WTC11 (cell line): ENCODE data around the gene DCP1B. TPM values are rescaled to one million over a fixed set of nuclear protein-coding genes. Genes with fewer than 3 reads are reported as not detected.

Experiments used
- ATAC-seq: fragments of 200-7000 bp; cut with Tn5 transposase; 2 replicates; pipeline ENCODE4 v1.10.0; 2021; ENCODE audit warnings: mild to moderate bottlenecking, moderate library complexity
- CTCF ChIA-PET: fragments of 300-600 bp; sonication (Branson Sonifier 250); formaldehyde crosslinking; loops from one replicate; lab custom pipeline; 2021; ENCODE audit warnings: antibody characterized with exemption; lab: Charles Lee
- POLR2A ChIA-PET: fragments of 350-600 bp; sonication (Branson Sonifier 250); formaldehyde crosslinking; loops from one replicate; lab custom pipeline; 2021; ENCODE audit warnings: antibody characterized with exemption; lab: Charles Lee
- DNase-seq: peaks from one replicate; pipeline ENCODE4 v3.0.0; 2021; ENCODE audit warnings: low spot score
- H3K27ac Mint-ChIP-seq: 2 replicates; pipeline ENCODE4 v1.8.0; 2021; ENCODE audit warnings: mixed read lengths
- H3K27me3 Mint-ChIP-seq: 2 replicates; pipeline ENCODE4 v1.8.0; 2021; ENCODE audit warnings: low read depth, mild to moderate bottlenecking, moderate library complexity, mixed read lengths
- H3K36me3 Mint-ChIP-seq: 2 replicates; pipeline ENCODE4 v1.8.0; 2021; ENCODE audit warnings: mixed read lengths
- H3K4me1 Mint-ChIP-seq: 2 replicates; pipeline ENCODE4 v1.8.0; 2022; ENCODE audit warnings: mixed read lengths
- H3K4me3 Mint-ChIP-seq: 2 replicates; pipeline ENCODE4 v1.8.0; 2021; ENCODE audit warnings: mild to moderate bottlenecking, moderate library complexity, mixed read lengths
- H3K9me3 Mint-ChIP-seq: 2 replicates; pipeline ENCODE4 v1.8.0; 2021; ENCODE audit warnings: mixed read lengths
- ATF3 ChIP-seq: sonication (generic); formaldehyde crosslinking; conservative IDR thresholded peaks from 2 replicates; pipeline ENCODE4 v1.8.1; 2022; ENCODE audit warnings: mild to moderate bottlenecking, missing genetic modification reagents
- CBFB ChIP-seq: sonication (generic); formaldehyde crosslinking; IDR thresholded peaks from 2 replicates; pipeline ENCODE4 v1.8.1; 2022; ENCODE audit warnings: mild to moderate bottlenecking, low read depth, missing genetic modification reagents
- E2F5 ChIP-seq: sonication (generic); formaldehyde crosslinking; IDR thresholded peaks from 2 replicates; pipeline ENCODE4 v1.8.1; 2022; ENCODE audit warnings: mild to moderate bottlenecking, moderate library complexity, missing genetic modification reagents
- ELF4 ChIP-seq: sonication (generic); formaldehyde crosslinking; IDR thresholded peaks from 2 replicates; pipeline ENCODE4 v1.8.1; 2022; ENCODE audit warnings: low read depth, mild to moderate bottlenecking, moderate library complexity, missing genetic modification reagents
- ETV6 ChIP-seq: sonication (generic); formaldehyde crosslinking; IDR thresholded peaks from 2 replicates; pipeline ENCODE4 v1.8.1; 2022; ENCODE audit warnings: mild to moderate bottlenecking, missing genetic modification reagents
- KAT7 ChIP-seq: sonication (generic); formaldehyde crosslinking; IDR thresholded peaks from 2 replicates; pipeline ENCODE4 v1.8.1; 2023; ENCODE audit warnings: missing genetic modification reagents, mild to moderate bottlenecking, borderline replicate concordance
- MYBL2 ChIP-seq: sonication (generic); formaldehyde crosslinking; IDR thresholded peaks from 2 replicates; pipeline ENCODE4 v1.8.1; 2023; ENCODE audit warnings: mild to moderate bottlenecking, moderate library complexity, missing genetic modification reagents
- OVOL2 ChIP-seq: fragments of 250-450 bp; sonication (Bioruptor Pico); IDR thresholded peaks from 2 replicates; pipeline ENCODE4 v1.9.0; 2021; ENCODE audit warnings: mild to moderate bottlenecking, borderline replicate concordance
- RORB ChIP-seq: fragments of 250-450 bp; sonication (Bioruptor Pico); IDR thresholded peaks from 2 replicates; pipeline ENCODE4 v1.9.0; 2021; ENCODE audit warnings: mild to moderate bottlenecking
- STAT6 ChIP-seq: sonication (generic); formaldehyde crosslinking; conservative IDR thresholded peaks from 2 replicates; pipeline ENCODE4 v1.8.1; 2023; ENCODE audit warnings: mild to moderate bottlenecking, low read depth, missing genetic modification reagents, moderate library complexity
- TCF7 ChIP-seq: sonication (generic); formaldehyde crosslinking; IDR thresholded peaks from 2 replicates; pipeline ENCODE4 v1.8.0; 2022; ENCODE audit warnings: mild to moderate bottlenecking, low read depth, missing genetic modification reagents, moderate library complexity
- TEAD1 ChIP-seq: sonication (generic); formaldehyde crosslinking; IDR thresholded peaks from 2 replicates; pipeline ENCODE4 v1.8.0; 2022; ENCODE audit warnings: mild to moderate bottlenecking, missing genetic modification reagents
- TEAD4 ChIP-seq: sonication (generic); formaldehyde crosslinking; IDR thresholded peaks from 2 replicates; pipeline ENCODE4 v1.8.0; 2022; ENCODE audit warnings: mild to moderate bottlenecking, missing genetic modification reagents
- ZNF138 ChIP-seq: sonication (generic); formaldehyde crosslinking; conservative IDR thresholded peaks from 2 replicates; pipeline ENCODE4 v1.8.1; 2022; ENCODE audit warnings: mild to moderate bottlenecking, moderate library complexity, missing genetic modification reagents
- ZNF219 ChIP-seq: sonication (generic); formaldehyde crosslinking; IDR thresholded peaks from 2 replicates; pipeline ENCODE4 v1.8.0; 2023; ENCODE audit warnings: missing genetic modification reagents, mild to moderate bottlenecking, borderline replicate concordance
- ZNF423 ChIP-seq: fragments of 250-450 bp; sonication (Bioruptor Pico); IDR thresholded peaks from 2 replicates; pipeline ENCODE4 v2.1.2; 2022; ENCODE audit warnings: mild to moderate bottlenecking, moderate library complexity
- total RNA-seq: library from RNA; stranded (reverse); gene quantifications from 3 replicates; pipeline ENCODE4 v1.2.3, GENCODE V29; 2021
- TF ChIP-seq, protein P1 (sequence below): fragments of 250-450 bp; sonication (Bioruptor Pico); IDR thresholded peaks from 2 replicates; pipeline ENCODE4 v1.9.0; 2021; ENCODE audit warnings: moderate library complexity, mild to moderate bottlenecking, inconsistent platforms, borderline replicate concordance
- TF ChIP-seq, protein P2 (sequence below): sonication (generic); formaldehyde crosslinking; IDR thresholded peaks from 2 replicates; pipeline ENCODE4 v1.8.1; 2023; ENCODE audit warnings: mild to moderate bottlenecking, missing genetic modification reagents, borderline replicate concordance
- TF ChIP-seq, protein P3 (sequence below): fragments of 250-450 bp; sonication (Bioruptor Pico); IDR thresholded peaks from 2 replicates; pipeline ENCODE4 v2.1.2; 2022; ENCODE audit warnings: mild to moderate bottlenecking, moderate library complexity
- TF ChIP-seq, protein P4 (sequence below): fragments of 250-450 bp; sonication (Bioruptor Pico); IDR thresholded peaks from 2 replicates; pipeline ENCODE4 v1.9.0; 2021; ENCODE audit warnings: mild to moderate bottlenecking
- TF ChIP-seq, protein P5 (sequence below): sonication (generic); formaldehyde crosslinking; IDR thresholded peaks from 2 replicates; pipeline ENCODE4 v1.8.1; 2023; ENCODE audit warnings: mild to moderate bottlenecking, missing genetic modification reagents, moderate library complexity

DCP1B gene
- total RNA-seq, 1 experiment from 2014 or later, result 25.1 TPM

DNA sequence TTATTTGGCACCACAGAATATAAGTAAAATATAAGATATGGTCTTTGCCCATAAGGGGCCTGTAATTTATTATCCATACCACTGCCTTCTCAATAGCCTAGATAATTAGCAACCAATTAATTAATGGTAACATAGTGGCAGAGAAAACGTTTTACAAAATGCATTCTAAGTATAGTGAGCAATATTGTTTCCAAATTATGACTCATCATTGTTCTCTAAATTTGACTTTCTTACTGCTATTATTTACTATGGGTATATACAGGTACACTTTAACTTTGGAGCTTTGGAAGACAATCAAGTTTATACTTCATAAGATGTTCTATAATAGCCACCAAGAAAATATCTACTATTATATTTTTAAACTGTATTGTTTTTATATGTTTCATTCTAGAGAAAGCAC is 26.7 kb downstream of the DCP1B start:
- POLR2A ChIA-PET, result no interaction called here
- TF ChIP-seq CBFB (no peak), KAT7 (CRISPR knock-in tag) (no peak), RORB (no peak), TCF7 (CRISPR knock-in tag) (no peak), MYBL2 (CRISPR knock-in tag) (no peak), ZNF219 (CRISPR knock-in tag) (no peak), OVOL2 (CRISPR knock-in tag) (no peak)
- TF ChIP-seq, protein P1, sequence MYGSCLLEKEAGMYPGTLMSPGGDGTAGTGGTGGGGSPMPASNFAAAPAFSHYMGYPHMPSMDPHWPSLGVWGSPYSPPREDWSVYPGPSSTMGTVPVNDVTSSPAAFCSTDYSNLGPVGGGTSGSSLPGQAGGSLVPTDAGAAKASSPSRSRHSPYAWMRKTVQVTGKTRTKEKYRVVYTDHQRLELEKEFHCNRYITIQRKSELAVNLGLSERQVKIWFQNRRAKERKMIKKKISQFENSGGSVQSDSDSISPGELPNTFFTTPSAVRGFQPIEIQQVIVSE, result no peak
- TF ChIP-seq, protein P2, sequence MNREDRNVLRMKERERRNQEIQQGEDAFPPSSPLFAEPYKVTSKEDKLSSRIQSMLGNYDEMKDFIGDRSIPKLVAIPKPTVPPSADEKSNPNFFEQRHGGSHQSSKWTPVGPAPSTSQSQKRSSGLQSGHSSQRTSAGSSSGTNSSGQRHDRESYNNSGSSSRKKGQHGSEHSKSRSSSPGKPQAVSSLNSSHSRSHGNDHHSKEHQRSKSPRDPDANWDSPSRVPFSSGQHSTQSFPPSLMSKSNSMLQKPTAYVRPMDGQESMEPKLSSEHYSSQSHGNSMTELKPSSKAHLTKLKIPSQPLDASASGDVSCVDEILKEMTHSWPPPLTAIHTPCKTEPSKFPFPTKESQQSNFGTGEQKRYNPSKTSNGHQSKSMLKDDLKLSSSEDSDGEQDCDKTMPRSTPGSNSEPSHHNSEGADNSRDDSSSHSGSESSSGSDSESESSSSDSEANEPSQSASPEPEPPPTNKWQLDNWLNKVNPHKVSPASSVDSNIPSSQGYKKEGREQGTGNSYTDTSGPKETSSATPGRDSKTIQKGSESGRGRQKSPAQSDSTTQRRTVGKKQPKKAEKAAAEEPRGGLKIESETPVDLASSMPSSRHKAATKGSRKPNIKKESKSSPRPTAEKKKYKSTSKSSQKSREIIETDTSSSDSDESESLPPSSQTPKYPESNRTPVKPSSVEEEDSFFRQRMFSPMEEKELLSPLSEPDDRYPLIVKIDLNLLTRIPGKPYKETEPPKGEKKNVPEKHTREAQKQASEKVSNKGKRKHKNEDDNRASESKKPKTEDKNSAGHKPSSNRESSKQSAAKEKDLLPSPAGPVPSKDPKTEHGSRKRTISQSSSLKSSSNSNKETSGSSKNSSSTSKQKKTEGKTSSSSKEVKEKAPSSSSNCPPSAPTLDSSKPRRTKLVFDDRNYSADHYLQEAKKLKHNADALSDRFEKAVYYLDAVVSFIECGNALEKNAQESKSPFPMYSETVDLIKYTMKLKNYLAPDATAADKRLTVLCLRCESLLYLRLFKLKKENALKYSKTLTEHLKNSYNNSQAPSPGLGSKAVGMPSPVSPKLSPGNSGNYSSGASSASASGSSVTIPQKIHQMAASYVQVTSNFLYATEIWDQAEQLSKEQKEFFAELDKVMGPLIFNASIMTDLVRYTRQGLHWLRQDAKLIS (CRISPR knock-in tag), result no peak

DNA sequence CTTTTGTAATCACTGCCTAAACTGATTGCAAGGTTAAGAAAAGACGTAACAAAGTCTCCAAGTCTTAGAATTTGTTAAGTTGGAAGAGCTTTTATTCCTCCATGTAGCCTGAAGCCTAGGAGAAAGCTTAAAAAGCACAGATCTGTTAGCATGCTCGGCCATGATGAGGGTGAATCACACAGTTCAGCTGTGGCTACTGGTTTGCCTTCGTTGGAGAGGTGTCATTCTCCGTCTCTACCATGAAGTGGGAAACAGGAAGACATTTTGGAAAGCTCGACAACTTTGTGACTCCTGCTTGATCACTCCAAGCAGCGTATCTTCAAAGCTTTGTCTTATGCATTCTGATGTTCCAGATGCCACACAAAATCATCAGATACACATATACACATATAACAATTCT is 27.1 kb downstream of the DCP1B start:
- peaks cover 4% of the 10 kb centered on the region; the same call in 1 of the 2 replicates for H3K36me3 Mint-ChIP-seq
- POLR2A ChIA-PET, result no interaction called here
- no peak for DNase-seq
- ATAC-seq, result no peak
- peaks cover 14% of the 10 kb centered on the region for H3K4me1 Mint-ChIP-seq
- no peaks in the 10 kb centered on the region for H3K9me3 Mint-ChIP-seq
- H3K4me3 Mint-ChIP-seq, result no peak overlapping the region
- H3K27ac Mint-ChIP-seq, result peak overlapping the region; percentile 50; the same call in 1 of the 2 replicates
- TF ChIP-seq ELF4 (no peak), TEAD1 (CRISPR knock-in tag) (no peak), MYBL2 (CRISPR knock-in tag) (no peak), ATF3 (CRISPR knock-in tag) (no peak), ZNF423 (CRISPR knock-in tag) (no peak), ZNF138 (CRISPR knock-in tag) (no peak), KAT7 (CRISPR knock-in tag) (no peak), ETV6 (CRISPR knock-in tag) (no peak), STAT6 (CRISPR knock-in tag) (no peak), TEAD4 (CRISPR knock-in tag) (no peak), E2F5 (CRISPR knock-in tag) (no peak)
- TF ChIP-seq, protein P3, sequence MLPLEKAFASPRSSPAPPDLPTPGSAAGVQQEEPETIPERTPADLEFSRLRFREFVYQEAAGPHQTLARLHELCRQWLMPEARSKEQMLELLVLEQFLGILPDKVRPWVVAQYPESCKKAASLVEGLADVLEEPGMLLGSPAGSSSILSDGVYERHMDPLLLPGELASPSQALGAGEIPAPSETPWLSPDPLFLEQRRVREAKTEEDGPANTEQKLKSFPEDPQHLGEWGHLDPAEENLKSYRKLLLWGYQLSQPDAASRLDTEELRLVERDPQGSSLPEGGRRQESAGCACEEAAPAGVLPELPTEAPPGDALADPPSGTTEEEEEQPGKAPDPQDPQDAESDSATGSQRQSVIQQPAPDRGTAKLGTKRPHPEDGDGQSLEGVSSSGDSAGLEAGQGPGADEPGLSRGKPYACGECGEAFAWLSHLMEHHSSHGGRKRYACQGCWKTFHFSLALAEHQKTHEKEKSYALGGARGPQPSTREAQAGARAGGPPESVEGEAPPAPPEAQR (CRISPR knock-in tag), result no peak
- TF ChIP-seq, protein P4, sequence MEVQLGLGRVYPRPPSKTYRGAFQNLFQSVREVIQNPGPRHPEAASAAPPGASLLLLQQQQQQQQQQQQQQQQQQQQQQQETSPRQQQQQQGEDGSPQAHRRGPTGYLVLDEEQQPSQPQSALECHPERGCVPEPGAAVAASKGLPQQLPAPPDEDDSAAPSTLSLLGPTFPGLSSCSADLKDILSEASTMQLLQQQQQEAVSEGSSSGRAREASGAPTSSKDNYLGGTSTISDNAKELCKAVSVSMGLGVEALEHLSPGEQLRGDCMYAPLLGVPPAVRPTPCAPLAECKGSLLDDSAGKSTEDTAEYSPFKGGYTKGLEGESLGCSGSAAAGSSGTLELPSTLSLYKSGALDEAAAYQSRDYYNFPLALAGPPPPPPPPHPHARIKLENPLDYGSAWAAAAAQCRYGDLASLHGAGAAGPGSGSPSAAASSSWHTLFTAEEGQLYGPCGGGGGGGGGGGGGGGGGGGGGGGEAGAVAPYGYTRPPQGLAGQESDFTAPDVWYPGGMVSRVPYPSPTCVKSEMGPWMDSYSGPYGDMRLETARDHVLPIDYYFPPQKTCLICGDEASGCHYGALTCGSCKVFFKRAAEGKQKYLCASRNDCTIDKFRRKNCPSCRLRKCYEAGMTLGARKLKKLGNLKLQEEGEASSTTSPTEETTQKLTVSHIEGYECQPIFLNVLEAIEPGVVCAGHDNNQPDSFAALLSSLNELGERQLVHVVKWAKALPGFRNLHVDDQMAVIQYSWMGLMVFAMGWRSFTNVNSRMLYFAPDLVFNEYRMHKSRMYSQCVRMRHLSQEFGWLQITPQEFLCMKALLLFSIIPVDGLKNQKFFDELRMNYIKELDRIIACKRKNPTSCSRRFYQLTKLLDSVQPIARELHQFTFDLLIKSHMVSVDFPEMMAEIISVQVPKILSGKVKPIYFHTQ, result no peak
- TF ChIP-seq, protein P5, sequence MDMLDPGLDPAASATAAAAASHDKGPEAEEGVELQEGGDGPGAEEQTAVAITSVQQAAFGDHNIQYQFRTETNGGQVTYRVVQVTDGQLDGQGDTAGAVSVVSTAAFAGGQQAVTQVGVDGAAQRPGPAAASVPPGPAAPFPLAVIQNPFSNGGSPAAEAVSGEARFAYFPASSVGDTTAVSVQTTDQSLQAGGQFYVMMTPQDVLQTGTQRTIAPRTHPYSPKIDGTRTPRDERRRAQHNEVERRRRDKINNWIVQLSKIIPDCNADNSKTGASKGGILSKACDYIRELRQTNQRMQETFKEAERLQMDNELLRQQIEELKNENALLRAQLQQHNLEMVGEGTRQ, result no peak
- CTCF ChIA-PET, result no interaction called here
- no peaks in the 10 kb centered on the region for H3K27me3 Mint-ChIP-seq

More for the DNA sequence above, 26.7 kb downstream of the DCP1B start:
- Mint-ChIP-seq H3K4me3 (no peak overlapping the region), H3K27me3 (no peaks in the 10 kb centered on the region), H3K4me1 (peaks cover 12% of the 10 kb centered on the region), H3K27ac (no peak overlapping the region), H3K9me3 (no peaks in the 10 kb centered on the region), H3K36me3 (peaks cover 4% of the 10 kb centered on the region; the same call in 1 of the 2 replicates)
- CTCF ChIA-PET, result no interaction called here
- DNase-seq, result no peak
- ATAC-seq, result no peak
